ENCODE measurements around the gene STPG3.

Gene STPG3

DNA sequence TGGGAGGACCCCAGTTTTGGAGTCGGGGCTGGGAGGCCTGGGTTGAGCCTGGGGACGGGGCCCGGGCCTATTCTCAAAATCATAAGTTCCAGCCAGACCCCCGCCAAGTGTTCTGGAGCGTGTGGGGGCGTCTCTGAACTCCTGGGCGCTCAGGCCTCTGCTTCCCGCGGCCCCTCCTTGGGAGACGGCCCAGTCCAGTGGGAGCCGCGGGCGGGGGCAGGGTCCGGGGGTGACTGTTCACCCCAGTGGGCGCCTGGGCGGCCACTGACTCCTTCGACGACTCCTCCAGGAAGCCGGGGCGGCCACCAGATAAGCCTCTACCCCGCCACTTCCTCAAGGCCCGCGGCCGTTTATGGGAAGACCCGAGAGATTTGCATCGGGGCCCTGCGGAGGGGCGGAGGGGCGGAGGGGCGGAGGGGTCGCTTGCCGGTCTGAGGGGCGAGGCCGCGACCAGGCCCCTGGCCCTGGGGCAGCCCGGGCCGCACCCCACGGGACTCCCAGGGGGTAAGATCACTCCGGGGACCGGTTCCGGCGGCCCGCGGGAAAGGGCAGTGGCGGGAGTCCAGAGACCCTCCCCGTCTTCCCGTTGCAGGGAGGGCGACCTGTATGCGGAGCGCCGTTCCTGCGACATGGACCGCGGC, 27.1 kb downstream of the STPG3 start:
- in situ Hi-C loops (cut with HindIII; ENCODE audit: low sequenced_read_pairs), result no loop called here

DNA sequence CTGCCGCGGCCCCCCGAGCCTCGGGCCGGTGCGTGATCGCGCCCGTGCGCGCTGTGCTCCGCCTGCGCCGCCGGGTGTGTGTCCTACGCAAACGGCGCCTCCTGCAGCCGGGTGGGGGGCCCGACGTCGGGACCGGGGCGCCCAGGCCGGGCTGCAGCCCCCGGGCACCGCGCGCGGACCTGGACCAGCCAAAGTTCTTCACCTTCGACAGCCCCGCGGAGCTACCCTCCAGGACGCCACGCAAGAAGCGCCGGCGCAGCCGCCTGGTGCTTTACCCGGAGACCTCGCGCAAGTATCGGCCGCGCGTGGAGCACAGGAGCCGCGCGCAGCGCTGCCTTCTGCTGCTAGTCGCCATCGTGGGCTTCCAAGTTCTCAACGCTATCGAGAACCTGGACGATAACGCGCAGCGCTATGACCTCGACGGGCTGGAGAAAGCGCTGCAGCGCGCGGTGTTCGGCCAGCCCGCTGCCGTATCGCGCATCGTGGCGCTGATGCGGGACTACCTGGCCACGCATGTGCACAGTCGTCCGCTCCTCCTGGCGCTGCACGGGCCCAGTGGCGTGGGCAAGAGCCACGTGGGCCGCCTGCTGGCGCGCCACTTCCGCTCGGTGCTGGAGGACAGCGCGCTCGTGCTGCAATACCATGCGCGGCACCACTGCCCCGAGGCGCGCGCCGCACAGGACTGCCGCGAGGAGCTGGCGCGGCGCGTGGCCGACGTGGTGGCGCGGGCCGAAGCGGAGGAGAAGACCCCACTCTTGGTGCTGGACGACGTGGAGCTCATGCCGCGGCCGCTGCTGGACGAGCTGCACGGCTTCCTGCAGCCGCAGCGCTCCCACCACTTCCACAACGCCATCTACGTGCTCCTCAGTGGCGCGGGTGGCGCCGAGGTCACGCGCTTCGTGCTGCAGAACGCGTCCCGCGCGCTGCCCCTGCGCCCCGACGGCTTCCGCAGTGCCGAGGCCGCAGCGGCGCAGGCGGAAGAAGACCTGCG, 27.9 kb downstream of the STPG3 start:
- in situ Hi-C loops (cut with HindIII; ENCODE audit: low sequenced_read_pairs), result no loop called here

DNA sequence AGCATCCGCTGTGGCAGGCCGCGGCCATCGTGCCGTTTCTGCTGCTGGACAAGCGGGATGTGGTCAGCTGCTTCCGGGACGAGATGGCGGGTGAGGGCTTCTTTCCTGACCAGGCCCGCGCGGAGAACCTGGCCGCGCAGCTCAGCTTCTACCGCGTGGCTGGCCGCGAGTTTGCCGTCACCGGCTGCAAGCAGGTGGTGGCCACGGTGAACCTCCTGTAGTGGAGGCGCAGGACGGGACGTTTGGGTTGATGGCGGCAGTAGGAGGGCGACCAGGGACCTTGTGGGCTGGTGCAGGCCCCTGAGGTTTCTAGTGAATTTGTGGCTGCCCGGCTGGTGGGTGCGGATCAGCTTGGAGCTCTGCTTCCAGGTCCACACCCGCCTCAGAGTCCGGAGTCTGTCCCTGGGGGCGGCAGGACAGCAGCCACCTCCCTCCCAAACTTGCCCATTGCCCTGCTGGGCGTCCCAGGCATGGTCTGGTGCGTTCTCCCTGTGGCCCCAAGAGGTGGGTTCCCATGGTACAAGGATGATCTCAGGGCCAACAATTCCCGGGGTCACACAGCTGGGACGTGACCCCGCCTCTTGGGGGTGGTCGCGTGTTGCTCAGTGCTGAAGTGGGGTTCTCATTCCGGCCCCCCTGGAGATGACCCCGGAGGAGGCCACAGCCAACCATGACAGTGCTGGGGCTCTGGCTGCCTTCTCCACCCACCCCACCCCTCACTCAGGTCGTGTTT, 28.8 kb downstream of the STPG3 start:
- in situ Hi-C loops (cut with HindIII; ENCODE audit: low sequenced_read_pairs), result loop anchor here (5.0 kb wide), 1 partner anchor 137 kb away; no protein-coding TSS in a partner anchor

DNA sequence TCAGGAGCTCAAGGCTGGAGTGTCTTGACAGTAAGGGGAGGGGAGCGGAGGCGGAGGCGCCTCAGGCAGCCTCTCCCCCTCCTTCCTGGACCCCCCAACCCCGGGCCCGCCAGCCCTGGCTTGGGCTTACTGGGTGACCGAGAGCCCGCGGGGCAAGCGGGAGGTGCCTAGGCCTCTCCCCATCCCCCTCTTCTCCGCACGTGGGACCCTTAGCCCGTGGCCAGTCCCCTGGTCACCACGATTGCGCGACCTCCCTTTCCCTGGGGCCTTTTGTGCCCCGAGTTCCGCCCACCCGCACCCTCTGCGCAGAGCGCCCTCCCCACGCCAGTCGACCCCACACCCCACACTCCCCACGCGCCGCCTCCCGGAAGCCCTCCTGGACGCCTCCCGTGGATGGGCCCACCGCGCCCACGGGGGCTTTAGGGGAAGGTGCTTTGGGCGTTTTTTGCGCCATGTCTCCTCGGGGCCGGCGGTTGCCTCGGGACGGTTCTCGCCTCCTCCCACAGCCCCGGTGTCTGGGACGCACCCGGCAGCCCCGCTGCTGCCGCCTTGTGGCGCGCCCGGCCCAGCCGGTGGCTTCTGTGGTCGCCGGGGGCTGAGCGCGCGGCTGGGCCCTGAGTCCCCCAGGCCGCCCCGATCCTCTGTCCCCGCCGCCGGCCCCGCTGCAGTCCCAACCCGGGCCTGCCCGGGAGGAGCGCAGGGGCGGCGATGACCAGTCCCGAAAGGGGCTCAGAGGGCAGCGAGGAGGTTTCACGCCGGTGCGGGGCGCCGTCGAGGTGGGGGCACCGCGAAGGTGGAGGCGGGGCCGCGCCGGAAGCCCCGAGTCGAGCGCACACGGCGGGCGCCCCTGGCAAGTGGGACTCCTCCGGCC, 29.6 kb downstream of the STPG3 start:
- in situ Hi-C loops (cut with HindIII; ENCODE audit: low sequenced_read_pairs), result loop anchor here (5.0 kb wide), 1 partner anchor 137 kb away; no protein-coding TSS in a partner anchor

DNA sequence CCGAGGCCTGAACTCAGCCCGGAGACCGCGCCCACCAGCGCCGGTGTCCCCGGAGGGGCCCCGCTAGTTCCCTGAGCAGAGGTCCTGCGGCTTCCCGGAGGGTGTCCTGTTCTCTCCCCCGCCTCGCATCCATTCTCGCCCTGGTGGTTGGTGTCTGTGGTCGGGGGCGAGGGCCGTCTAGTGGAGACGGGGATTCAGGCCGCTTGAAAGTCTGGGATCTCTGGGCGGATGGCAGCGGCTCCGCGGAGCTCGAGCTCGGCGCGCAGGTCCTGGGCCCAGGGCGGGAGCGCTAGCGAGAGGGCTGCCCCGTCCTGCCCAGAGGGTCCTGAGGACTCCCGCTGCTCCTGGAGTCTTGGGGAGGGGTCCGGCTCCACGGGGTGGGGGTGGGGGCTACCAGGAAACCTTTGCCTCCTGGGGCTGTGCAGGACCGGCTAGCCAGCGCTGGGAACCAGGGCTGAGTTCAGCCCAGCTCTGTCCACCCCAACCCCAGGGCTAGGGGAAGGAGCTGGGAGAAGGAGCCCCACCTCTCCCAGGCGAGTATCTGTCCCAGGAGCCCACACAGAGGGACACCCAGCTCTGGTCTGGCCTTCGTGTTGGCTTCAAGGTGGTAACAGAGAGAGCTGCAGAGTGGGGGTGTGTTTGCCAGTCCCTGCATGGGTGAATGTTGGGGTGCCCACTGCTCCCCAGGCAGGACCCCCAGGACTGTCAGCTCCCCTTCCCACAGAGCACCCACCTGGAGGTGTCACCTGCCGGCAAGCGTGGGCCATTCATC, 30.4 kb downstream of the STPG3 start:
- in situ Hi-C loops (cut with HindIII; ENCODE audit: low sequenced_read_pairs), result loop anchor here (5.0 kb wide), 1 partner anchor 136 kb away; no protein-coding TSS in a partner anchor

DNA sequence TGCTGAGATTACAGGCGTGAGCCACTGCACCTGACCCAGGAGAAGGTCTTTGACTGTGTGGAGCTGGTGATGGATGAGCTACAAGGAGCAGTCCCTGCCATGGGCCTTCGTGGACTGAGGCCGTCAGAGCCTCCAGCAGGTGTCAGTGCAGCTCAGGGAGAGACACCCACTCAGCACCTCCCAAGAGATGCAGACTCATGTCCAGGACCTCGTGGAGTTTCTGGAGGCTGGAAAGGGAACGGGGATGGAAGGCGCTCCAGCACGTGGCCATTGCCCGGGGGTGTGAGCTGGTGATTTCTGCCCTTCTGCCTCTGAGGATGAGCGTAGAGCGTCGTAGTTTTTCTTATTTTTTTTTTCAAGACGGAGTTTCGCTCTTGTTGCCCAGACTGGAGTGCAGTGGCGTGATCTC, 35.9 kb downstream of the STPG3 start:
- in situ Hi-C loops (cut with HindIII; ENCODE audit: low sequenced_read_pairs), result no loop called here

DNA sequence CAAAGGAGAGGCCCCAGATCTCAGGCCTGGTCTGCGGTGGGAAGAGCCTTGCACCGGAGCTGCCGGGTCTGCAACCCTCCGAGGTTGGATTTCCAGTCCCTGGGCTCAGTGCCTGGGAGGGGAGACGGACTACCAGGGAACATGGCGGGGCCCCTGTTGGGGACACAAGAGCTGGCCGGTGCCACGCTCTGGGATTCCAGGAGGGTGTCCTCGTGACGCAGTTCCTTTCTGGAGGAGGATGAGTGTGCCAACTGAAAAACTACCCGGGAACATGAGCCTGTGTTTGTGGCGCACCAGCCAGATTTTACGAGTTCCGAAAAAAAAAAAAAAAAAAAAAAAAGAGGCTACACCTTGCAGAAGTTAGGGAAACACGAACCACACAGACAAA, 42.0 kb downstream of the STPG3 start:
- in situ Hi-C loops (cut with HindIII; ENCODE audit: low sequenced_read_pairs), result no loop called here

DNA sequence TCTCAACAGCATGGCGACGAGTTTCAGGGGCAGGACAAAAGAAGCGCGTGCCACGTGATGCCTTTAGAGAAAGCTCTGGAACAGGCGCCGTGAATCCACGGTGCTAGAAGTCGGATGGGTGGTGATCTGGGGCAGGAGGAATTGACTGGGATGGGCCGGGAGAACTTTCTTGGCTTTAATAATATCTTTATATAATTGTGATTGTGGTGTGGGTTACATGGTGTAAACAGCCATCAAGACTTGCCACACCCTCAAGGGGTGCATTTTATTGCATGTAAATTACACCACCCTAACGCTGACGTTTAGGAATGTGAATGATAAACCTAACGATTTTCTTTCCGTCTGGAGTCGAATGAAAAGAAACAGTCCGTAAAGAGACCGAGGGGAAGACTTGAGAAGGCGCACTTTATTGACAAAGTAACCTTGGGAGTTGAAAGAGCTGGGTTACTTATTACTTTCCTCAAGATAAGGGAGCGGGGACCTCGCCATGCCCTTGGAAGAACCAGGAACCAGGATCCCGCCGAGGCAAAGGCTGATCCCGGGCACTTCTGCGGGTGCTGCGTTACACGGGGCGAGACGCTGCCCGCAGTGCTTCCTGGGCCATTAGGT, 42.5 kb downstream of the STPG3 start:
- in situ Hi-C loops (cut with HindIII; ENCODE audit: low sequenced_read_pairs), result no loop called here

DNA sequence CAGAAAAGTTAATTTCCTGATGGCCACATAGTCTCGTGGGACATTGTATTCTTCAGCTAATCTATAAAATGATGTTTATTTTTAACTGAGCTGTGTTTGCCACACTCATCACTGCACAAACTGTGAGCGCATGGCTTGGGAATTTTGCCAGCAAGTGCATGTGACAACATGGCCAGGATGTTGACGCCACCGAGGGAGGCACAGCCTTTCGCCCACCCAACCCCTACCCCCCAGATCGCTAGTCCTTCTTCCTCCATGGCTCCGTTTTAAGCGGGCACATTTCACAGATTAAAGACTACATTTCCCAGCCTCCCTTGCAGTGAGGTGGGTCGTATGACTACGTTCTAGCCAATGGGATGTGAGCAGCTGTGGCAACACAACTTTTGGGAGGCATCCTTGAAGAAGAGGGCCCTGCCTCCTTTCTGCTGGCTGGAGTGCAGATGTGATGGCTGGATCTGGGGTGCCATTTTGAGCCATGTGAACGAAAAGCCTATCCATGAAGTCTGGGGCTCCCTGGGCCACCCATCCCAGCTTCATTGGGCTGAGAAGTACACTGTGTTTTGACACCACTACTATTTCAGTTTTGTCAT, 43.1 kb downstream of the STPG3 start:
- in situ Hi-C loops (cut with HindIII; ENCODE audit: low sequenced_read_pairs), result no loop called here

DNA sequence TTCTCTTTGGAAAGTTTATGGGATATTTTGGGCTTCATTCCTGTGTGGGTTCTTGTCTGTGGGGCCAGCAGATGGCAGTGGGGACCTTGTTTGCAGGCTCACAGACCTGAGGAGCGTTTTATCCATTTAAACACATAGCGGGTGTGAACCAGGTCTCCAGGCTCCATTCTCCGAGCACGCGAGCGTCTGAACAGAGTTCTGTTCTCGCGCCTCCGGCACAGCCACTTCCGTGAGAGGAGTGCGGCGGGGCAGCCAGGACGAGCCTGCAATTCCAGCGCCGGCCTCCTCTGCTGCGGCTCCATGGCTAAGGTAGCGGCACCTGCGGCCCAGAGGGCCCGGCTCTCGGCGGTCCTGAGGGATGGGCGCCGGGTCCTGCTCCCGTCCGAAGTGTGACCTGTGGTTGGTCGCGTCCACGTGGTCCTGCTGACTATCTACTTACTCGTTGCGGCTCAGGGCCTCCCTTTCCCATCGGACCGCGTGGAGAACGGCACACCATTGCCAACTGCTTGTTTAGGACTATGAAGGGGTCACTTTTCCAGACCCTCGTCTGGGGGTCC, 43.7 kb downstream of the STPG3 start:
- in situ Hi-C loops (cut with HindIII; ENCODE audit: low sequenced_read_pairs), result no loop called here

DNA sequence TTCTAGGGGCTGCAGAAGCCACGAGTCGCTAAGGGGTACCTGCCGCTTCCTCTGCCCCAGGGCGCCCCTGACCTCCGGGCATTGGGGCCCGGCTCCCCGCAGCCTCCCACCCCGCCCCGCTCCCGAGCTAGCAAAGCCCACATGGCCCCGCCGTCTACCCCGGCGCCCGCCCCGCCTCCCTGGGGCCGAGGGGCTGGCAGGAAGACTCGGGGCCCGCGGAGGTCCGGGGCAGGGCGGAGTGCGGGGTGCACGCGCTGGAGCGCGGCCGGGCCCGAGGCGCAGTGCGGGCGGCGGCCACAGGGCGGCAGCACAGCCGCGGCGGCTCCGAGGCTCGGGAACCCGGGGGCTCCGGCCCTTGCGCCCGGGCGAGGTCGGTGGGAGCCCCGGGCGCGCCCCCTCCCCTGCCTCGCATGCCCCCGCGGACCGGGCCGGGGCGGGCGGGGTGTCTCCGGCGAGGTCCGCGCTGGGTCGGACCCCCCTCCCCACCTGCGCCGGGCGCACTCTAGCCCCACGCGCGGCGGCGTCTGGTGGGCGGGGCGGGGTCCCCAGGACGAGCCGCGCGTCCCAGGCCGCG, 44.2 kb downstream of the STPG3 start:
- in situ Hi-C loops (cut with HindIII; ENCODE audit: low sequenced_read_pairs), result no loop called here

DNA sequence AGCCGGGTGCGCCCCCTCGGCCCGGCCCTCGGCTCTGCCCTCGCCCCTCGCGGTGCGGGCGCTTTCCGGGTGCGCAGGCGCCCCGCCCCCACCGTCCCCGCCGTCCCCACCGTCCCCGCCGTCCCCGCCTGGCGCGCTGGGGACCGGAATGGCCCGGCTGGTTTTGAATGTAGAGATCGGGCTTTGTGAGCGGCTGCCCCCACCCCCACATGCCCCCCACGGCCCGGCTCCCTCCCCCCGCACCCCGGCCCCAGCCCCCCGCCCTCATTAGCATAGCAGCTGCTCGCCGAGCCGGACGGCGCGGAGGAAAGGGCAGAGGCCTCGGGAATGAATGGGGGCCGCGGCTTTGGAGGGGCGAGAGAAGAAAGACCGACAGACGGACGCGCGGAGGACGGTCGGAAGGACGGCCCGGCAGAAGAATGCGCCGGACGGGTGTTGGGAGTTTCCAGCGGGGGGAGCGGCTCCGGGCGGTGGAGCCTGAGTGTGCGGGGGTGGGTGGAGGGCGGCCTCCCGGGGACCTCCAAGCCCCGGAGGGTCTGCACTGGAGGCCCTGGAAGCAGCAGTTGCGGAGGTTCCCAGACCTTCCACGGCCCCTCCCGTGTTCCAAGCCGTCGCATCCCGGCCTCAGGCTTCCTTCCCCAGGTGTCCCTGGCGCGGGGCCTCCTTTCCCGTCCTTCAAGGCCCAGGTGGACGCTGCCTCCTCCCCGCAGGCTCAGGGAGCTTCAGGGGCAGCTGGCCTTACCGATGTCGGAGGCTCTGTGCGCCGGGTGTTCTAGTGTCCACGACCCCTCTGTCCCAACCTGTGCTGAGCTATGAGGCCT, 45.0 kb downstream of the STPG3 start:
- in situ Hi-C loops (cut with HindIII; ENCODE audit: low sequenced_read_pairs), result no loop called here

DNA sequence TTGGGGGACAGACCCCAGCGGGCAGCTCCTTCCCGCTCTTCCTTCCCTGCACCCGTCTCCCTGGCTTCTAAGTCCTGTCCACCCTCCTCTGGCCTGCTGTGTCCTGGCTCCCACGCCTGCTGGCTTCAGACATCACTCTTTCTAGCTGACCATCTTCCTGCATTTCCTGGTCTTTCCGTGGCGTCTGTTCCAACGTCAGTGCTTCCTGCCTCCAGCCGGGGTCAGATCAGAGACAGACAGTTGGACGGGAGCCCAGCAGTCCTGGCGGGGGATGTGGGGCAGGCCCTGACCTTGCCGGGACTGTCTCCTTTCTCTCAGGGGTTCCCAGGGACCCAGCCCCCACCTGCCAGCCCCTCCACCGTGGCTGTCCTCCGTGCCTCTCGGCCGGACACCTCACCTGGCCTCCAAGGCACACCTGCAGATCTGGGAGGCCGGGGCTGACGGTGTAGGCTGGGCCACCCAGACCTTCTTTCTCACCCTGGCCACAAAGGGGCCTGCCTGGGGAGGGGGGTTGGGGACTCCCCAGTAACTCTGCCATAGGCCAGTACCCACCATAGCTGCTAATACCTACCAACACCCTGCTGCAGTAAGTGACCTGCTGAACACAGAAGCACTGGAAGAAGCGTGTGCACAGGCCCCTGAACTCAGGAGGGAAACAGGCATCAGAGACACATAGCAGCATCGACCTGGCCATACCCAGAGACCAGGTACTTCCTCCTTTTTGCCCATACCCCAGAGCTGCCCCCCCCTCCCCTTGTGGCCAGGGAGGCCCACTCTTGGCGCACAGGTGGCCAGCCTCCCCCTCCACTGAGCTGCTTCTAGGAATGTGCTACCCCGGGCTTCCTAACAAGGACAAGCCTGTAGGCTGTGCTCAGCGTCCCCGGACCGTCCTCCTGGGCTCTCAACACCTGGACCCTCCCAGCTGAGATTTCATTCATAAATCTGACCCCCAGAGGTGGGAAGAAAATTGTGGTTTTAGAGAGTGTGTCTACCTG, 45.9 kb downstream of the STPG3 start:
- in situ Hi-C loops (cut with HindIII; ENCODE audit: low sequenced_read_pairs), result no loop called here

DNA sequence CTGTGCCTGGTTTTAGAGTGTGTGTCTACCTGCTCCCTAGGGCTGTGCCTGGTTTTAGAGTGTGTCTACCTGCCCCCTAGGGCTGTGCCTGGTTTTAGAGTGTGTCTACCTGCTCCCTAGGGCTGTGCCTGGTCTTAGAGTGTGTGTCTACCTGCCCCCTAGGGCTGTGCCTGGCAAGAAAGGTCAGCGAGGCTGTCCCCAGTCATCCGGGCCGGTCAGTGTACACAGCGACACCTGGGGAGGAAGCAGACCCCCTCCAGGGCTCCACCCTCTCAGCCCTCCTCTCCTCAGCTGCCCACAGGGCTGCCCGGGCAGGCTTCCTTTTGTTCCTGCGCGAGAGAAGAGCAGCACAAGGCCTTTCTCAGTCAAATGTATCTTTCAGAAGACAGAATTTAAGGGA, 46.9 kb downstream of the STPG3 start:
- in situ Hi-C loops (cut with HindIII; ENCODE audit: low sequenced_read_pairs), result no loop called here

DNA sequence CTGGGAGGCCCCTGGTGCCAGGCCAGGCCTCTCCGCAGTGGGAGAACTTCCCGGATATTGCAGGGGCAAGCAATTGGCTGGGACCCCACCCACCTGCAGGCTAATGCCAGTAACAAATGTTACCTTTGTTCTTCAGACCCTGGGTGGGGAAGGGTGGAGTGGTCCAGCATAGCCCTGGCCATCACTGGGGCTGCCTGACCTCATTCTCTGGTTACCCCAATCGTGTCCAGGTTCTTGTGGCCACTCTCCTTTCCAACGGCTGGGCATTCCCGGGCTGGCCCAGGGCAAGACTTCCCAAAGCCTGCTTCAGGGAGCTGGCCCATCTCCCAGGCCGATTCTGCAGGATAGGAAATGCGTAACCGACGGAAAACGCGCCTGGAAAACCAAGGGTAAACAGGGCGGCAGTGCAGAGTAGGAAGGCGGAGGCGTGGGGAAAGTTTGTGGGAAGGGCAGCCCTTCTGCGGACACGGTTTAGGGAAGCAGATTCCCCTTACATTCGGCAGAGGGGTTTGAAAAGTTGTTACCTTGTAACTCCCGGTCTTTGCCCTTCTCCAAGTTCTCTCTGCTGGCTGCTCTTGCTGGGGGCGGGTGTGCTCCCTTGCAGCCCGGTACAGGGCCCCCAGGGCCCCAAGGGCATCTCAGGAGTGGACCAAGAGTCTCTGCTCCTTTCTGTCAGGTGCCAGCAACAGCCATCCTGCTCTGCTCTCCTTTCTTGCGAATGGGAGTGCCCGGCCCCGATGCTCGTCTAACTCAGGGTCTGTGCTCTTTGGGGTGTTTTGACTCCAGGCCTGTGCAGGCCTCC, 47.5 kb downstream of the STPG3 start:
- in situ Hi-C loops (cut with HindIII; ENCODE audit: low sequenced_read_pairs), result no loop called here

All from endothelial cell of hepatic sinusoid (primary cell).